Measurements from ENCODE around the gene GPAT3. TPM values are rescaled to one million over a fixed set of nuclear protein-coding genes. Genes with fewer than 3 reads are reported as not detected.
A peak's percentile ranks its signal among the peaks of the same experiment; 100 is the strongest.

Gene GPAT3
- total and polyA plus RNA-seq, 5 experiments from 2014 or later, result 1.6 to 6.1 (median 3.2) TPM

DNA sequence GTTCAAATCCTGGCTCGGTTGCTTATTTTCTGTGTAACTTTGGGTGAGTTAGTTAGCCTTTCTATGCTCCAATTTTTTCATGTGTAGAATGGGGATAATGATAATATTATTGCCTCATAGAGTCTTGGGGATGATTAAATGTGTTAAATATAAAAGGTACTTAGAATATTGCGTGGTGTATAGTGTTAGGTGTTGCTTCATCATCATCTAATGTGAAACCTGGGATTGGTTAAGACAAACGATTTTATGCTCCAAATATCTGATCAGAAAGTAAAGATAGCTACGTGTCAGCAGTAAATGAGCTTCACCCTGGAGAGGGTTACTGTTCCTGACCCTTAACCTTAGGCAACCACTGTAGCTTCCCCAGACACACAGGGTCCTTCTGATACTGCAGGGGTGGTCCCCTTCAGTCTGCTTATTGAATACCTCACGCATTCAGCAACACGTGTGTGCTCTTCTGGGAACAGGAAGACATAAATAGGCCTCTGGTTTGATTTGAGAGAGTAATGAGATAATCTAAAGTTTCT lies 50.1 kb downstream of the GPAT3 start:
- POLR2A ChIA-PET, result no interaction called here

GRCh38 chr4:83589279-83589678 lies 53.4 kb downstream of the GPAT3 start:
- no peaks in the 10 kb centered on the region for H3K27me3 Mint-ChIP-seq
- H3K27ac Mint-ChIP-seq, result no peak overlapping the region
- POLR2A ChIA-PET, result no interaction called here
- DNase-seq, result no peak
- no peak overlapping the region for H3K4me3 Mint-ChIP-seq
- no peaks in the 10 kb centered on the region for H3K4me1 Mint-ChIP-seq
- no peak for ATAC-seq
- peaks cover 0 to 7% (median 0%) of the 10 kb centered on the region in 9 donors for H3K9me3 Mint-ChIP-seq
- peaks cover 0 to 7% (median 6%) of the 10 kb centered on the region in 3 donors for H3K36me3 Mint-ChIP-seq

More for the DNA sequence above, 50.1 kb downstream of the GPAT3 start:
- no peak for ATAC-seq
- no peaks in the 10 kb centered on the region for H3K9me3 Mint-ChIP-seq
- peaks cover 0 to 2% (median 0%) of the 10 kb centered on the region in 5 donors for H3K27me3 Mint-ChIP-seq
- no peak for DNase-seq
- H3K4me3 Mint-ChIP-seq, result no peak overlapping the region
- peaks cover 0 to 3% (median 0%) of the 10 kb centered on the region in 3 donors for H3K36me3 Mint-ChIP-seq
- H3K27ac Mint-ChIP-seq, result peak overlapping the region in 1 of 10 donors; percentile 7
- H3K4me1 Mint-ChIP-seq, result peaks cover 0 to 17% (median 0%) of the 10 kb centered on the region in 4 donors

GRCh38 chr4:83591056-83591455 lies 55.1 kb downstream of the GPAT3 start:
- POLR2A ChIA-PET, result interaction anchor here (0.7 kb wide), 1 partner anchor 115 kb away, joined by 5 read pairs; no protein-coding TSS in a partner anchor
- H3K36me3 Mint-ChIP-seq, result peaks cover 6 to 12% (median 10%) of the 10 kb centered on the region in 3 donors

GRCh38 chr4:83591730-83592129 lies 55.8 kb downstream of the GPAT3 start:
- no peak for DNase-seq
- peaks cover 0 to 7% (median 0%) of the 10 kb centered on the region in 9 donors for H3K9me3 Mint-ChIP-seq
- no peak overlapping the region for H3K27ac Mint-ChIP-seq
- no peaks in the 10 kb centered on the region for H3K27me3 Mint-ChIP-seq
- peaks cover 9 to 14% (median 11%) of the 10 kb centered on the region in 3 donors for H3K36me3 Mint-ChIP-seq
- ATAC-seq, result no peak
- POLR2A ChIA-PET, result no interaction called here
- no peak overlapping the region for H3K4me3 Mint-ChIP-seq
- no peaks in the 10 kb centered on the region for H3K4me1 Mint-ChIP-seq

More at GRCh38 chr4:83591056-83591455, 55.1 kb downstream of the GPAT3 start:
- ATAC-seq, result no peak
- Mint-ChIP-seq H3K4me3 (no peak overlapping the region), H3K9me3 (peaks cover 0 to 7% (median 0%) of the 10 kb centered on the region in 9 donors), H3K27me3 (no peaks in the 10 kb centered on the region), H3K27ac (no peak overlapping the region), H3K4me1 (no peaks in the 10 kb centered on the region)
- no peak for DNase-seq

GRCh38 chr4:83599183-83599582 lies 63.3 kb downstream of the GPAT3 start:
- Mint-ChIP-seq H3K9me3 (peaks cover 0 to 8% (median 0%) of the 10 kb centered on the region in 9 donors), H3K36me3 (peaks cover 3 to 17% (median 16%) of the 10 kb centered on the region in 3 donors), H3K4me1 (no peaks in the 10 kb centered on the region), H3K27ac (no peak overlapping the region), H3K4me3 (no peak overlapping the region), H3K27me3 (peaks cover 0 to 2% (median 0%) of the 10 kb centered on the region in 5 donors)
- POLR2A ChIA-PET, result no interaction called here
- ATAC-seq (peak in 1 of 2 donors; percentile 29), DNase-seq (no peak)

DNA sequence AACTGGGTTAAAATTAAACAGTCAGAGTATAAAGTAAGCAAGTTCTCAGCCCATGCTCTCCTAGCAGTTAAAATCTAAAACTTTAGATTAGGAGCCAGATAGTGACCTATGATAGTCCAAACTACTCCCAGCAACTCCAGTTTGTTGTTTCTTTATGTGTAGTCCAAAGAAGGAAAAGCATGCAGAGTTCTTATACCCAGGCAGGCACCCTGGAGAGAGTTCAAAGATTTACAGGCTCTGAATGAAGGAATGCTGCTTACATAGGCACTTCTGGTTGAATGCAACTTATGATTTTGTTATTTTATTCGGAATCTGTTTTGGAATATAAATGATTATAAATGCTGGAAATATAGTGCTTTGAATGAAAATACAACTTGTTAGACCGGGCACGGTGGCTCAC lies 67.2 kb downstream of the GPAT3 start:
- H3K27ac Mint-ChIP-seq, result no peak overlapping the region

DNA sequence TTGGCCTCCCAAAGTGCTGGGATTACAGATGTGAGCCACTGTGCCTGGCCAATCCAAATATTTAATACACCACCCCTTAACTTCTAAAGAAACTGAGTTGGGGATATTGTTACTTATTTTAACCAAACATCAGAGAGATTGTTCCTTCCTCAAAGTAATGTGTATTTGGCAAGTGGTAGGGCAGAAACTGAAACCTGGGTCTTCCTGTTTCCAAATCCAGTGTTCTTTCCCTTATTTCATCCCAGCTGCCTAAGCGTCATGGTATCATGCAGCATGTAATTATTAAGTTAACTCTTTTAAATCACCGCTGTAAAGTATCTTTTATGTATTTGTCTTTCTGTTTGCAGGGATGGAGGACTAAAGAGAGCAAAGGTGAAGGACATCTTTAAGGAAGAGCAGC lies 68.4 kb downstream of the GPAT3 start:
- DNase-seq (no peak), ATAC-seq (no peak)
- H3K36me3 Mint-ChIP-seq, result peaks cover 0 to 5% (median 0%) of the 10 kb centered on the region in 3 donors
- POLR2A ChIA-PET, result no interaction called here
- no peaks in the 10 kb centered on the region for H3K4me1 Mint-ChIP-seq
- no peak overlapping the region for H3K4me3 Mint-ChIP-seq
- H3K9me3 Mint-ChIP-seq, result peaks cover 0 to 6% (median 0%) of the 10 kb centered on the region in 9 donors
- H3K27me3 Mint-ChIP-seq, result peaks cover 0 to 5% (median 0%) of the 10 kb centered on the region in 5 donors
- no peak overlapping the region for H3K27ac Mint-ChIP-seq

More for the DNA sequence above, 67.2 kb downstream of the GPAT3 start:
- no peak overlapping the region for H3K4me3 Mint-ChIP-seq
- POLR2A ChIA-PET, result no interaction called here
- DNase-seq (no peak), ATAC-seq (no peak)
- peaks cover 0 to 8% (median 0%) of the 10 kb centered on the region in 9 donors for H3K9me3 Mint-ChIP-seq
- peaks cover 0 to 3% (median 0%) of the 10 kb centered on the region in 5 donors for H3K27me3 Mint-ChIP-seq
- H3K4me1 Mint-ChIP-seq, result no peaks in the 10 kb centered on the region
- H3K36me3 Mint-ChIP-seq, result peaks cover 0 to 7% (median 0%) of the 10 kb centered on the region in 3 donors

DNA sequence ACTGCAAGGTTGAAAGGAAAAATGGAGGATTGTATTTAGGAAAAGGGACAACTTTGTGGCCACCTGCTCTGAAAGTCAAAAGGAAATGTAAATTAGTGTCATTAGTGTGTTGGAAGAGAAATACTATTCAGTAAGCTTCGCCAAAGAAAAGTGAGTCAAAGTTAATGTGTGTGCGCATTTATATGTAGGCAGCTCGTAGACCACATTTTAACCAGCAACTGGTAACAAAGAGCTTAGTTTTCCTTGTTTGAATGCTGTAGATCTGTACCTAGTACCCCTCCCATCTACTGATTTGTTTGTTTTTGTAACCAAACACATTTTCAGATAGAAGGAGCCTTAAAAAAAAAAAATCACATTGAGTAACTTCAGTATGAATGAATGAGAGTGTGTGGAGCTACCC lies 69.3 kb downstream of the GPAT3 start:
- POLR2A ChIA-PET, result no interaction called here
- no peak for ATAC-seq
- H3K27me3 Mint-ChIP-seq, result peaks cover 0 to 5% (median 1%) of the 10 kb centered on the region in 5 donors

DNA sequence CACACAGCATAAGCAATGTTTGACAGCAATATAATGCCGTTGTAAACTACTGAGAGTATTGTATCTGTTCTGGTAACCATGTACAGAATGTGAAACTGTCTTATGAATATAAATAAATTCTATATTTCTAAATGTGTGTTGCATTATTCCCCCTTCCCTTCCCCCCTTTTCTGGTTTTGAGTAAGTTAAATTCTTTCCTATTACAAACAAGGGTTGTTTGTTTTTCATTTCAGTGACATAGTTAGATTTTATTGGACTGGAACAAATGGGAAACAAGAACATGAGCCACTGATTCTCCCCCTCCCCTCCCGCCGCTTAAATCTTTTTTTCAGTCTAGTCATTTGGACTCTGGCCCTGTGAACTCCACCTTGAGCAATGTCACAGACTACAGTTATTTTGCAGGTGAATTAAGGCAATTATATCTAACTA lies 69.8 kb downstream of the GPAT3 start:
- Mint-ChIP-seq H3K9me3 (peaks cover 0 to 4% (median 0%) of the 10 kb centered on the region in 9 donors), H3K27me3 (peaks cover 0 to 5% (median 3%) of the 10 kb centered on the region in 5 donors), H3K4me1 (no peaks in the 10 kb centered on the region), H3K4me3 (no peak overlapping the region), H3K27ac (no peak overlapping the region), H3K36me3 (no peaks in the 10 kb centered on the region)
- ATAC-seq (no peak), DNase-seq (no peak)
- POLR2A ChIA-PET, result no interaction called here

More for the DNA sequence above, 69.3 kb downstream of the GPAT3 start:
- H3K36me3 Mint-ChIP-seq, result peaks cover 0 to under 1% (median 0%) of the 10 kb centered on the region in 3 donors
- DNase-seq, result no peak
- peaks cover 0 to under 1% (median 0%) of the 10 kb centered on the region in 9 donors for H3K9me3 Mint-ChIP-seq
- no peak overlapping the region for H3K4me3 Mint-ChIP-seq
- no peak overlapping the region for H3K27ac Mint-ChIP-seq
- no peaks in the 10 kb centered on the region for H3K4me1 Mint-ChIP-seq

- Mint-ChIP-seq H3K4me3 (no peak overlapping the region), H3K36me3 (no peaks in the 10 kb centered on the region), H3K9me3 (peaks cover 0 to 9% (median 5%) of the 10 kb centered on the region in 9 donors), H3K27me3 (peaks cover 0 to 9% (median 3%) of the 10 kb centered on the region in 5 donors), H3K4me1 (no peaks in the 10 kb centered on the region), H3K27ac (no peak overlapping the region)
- POLR2A ChIA-PET, result no interaction called here
- DNase-seq (no peak), ATAC-seq (no peak)
These were observed 70.6 kb downstream of the GPAT3 start for GRCh38 chr4:83606460-83606859.

- H3K27me3 Mint-ChIP-seq, result peaks cover 0 to 9% (median 3%) of the 10 kb centered on the region in 5 donors
- no peak overlapping the region for H3K4me3 Mint-ChIP-seq
- DNase-seq (no peak), ATAC-seq (no peak)
- no peak overlapping the region for H3K27ac Mint-ChIP-seq
- POLR2A ChIA-PET, result no interaction called here
- H3K4me1 Mint-ChIP-seq, result no peaks in the 10 kb centered on the region
- peaks cover 0 to 3% (median 0%) of the 10 kb centered on the region in 3 donors for H3K36me3 Mint-ChIP-seq
- peaks cover 0 to 13% (median 9%) of the 10 kb centered on the region in 9 donors for H3K9me3 Mint-ChIP-seq
These were observed 71.0 kb downstream of the GPAT3 start for GRCh38 chr4:83606898-83607297.

DNA sequence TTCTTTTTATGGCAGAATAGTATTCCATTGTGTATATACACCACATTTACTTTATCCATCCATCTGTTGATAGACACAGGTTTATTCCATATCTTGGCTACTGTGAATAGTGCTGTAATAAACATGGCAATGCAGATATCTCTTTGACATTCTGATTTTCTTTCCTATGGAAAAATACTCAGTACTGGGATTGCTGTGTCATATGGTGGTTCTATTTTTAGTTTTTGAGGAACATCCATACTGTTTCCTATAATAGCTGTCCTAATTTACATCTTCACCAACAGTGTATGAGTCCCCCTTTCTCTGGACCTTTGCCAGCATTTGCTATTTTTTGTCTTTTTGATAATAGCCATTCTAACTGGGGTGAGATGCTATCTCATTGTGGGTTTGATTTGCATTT lies 73.5 kb downstream of the GPAT3 start:
- Mint-ChIP-seq H3K27ac (no peak overlapping the region), H3K4me1 (no peaks in the 10 kb centered on the region), H3K9me3 (peaks cover 6 to 36% (median 29%) of the 10 kb centered on the region in 9 donors), H3K4me3 (no peak overlapping the region), H3K27me3 (peaks cover 0 to 17% (median 12%) of the 10 kb centered on the region in 5 donors), H3K36me3 (peaks cover 5 to 24% (median 8%) of the 10 kb centered on the region in 3 donors)
- ATAC-seq, result no peak
- DNase-seq, result no peak
- POLR2A ChIA-PET, result no interaction called here

DNA sequence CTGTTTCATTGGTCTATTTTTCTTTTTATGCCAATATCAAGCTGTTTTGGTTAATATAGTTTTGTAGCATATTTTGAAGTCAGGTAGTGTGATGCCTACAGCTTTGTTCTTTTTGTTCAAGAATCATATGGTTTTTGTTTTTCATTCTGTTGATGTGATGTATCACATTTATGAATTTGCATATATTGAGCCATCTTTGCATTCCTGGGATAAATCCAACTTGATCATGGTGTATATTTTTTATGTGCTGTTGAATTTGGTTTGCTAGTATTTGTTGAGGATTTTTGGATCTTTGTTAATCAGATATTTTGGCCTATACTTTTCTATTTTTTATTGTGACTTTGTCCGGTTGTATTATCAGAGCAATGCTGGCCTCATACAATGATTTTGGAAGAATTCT lies 74.8 kb downstream of the GPAT3 start:
- H3K36me3 Mint-ChIP-seq, result peaks cover 5 to 27% (median 8%) of the 10 kb centered on the region in 3 donors

More for the DNA sequence above, 74.8 kb downstream of the GPAT3 start:
- DNase-seq (no peak), ATAC-seq (no peak)
- Mint-ChIP-seq H3K4me3 (no peak overlapping the region), H3K4me1 (no peaks in the 10 kb centered on the region), H3K27me3 (peaks cover 0 to 21% (median 11%) of the 10 kb centered on the region in 5 donors), H3K27ac (no peak overlapping the region), H3K9me3 (peaks cover 6 to 48% (median 33%) of the 10 kb centered on the region in 9 donors)
- POLR2A ChIA-PET, result no interaction called here

All from naive thymus-derived CD8-positive, alpha-beta T cell (primary cell).